ENCODE measurements around the gene MAK.
A peak's percentile ranks its signal among the peaks of the same experiment; 100 is the strongest.

GRCh38 chr6:10722820-10723566 is 115.3 kb downstream of the MAK start, which contains the start of gene TMEM14C:
- TF ChIP-seq POLR2A (IDR thresholded peaks at IDR 0.05) = peak; percentile 83 to 87
- peak in 1 of 6 experiments; percentile 19 for TF ChIP-seq CTCF (IDR thresholded peaks at IDR 0.05)
